GM03348 (cell line): ENCODE results near the gene SNAI3.

ENCODE experiments used
- DNase-seq: peaks from one replicate; pipeline ENCODE4 v3.0.0; 2012; ENCODE audit warnings: low spot score

The SNAI3 gene

DNA sequence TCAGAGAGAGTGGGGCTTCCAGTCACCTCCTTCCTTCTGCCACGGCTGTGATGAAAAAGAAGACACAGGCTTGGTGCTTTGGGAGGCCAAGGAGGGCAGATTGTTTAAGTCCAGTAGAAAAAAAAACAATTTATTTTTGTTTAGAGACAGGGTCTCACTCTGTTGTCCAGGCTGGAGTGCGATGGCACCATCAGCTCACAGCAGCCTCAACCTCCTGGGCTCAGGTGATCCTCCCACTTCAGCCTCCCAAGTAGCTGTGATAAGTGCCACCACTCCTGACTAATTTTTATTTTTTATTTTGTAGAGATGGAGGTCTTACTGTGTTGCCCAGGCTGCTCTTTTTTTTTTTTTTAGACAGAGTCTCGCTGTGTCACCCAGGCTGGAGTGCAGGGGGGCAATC is 20.7 kb downstream of the SNAI3 start:
- DNase-seq, result no peak

GRCh38 chr16:88665148-88665547 is 21.2 kb downstream of the SNAI3 start:
- no peak for DNase-seq

DNA sequence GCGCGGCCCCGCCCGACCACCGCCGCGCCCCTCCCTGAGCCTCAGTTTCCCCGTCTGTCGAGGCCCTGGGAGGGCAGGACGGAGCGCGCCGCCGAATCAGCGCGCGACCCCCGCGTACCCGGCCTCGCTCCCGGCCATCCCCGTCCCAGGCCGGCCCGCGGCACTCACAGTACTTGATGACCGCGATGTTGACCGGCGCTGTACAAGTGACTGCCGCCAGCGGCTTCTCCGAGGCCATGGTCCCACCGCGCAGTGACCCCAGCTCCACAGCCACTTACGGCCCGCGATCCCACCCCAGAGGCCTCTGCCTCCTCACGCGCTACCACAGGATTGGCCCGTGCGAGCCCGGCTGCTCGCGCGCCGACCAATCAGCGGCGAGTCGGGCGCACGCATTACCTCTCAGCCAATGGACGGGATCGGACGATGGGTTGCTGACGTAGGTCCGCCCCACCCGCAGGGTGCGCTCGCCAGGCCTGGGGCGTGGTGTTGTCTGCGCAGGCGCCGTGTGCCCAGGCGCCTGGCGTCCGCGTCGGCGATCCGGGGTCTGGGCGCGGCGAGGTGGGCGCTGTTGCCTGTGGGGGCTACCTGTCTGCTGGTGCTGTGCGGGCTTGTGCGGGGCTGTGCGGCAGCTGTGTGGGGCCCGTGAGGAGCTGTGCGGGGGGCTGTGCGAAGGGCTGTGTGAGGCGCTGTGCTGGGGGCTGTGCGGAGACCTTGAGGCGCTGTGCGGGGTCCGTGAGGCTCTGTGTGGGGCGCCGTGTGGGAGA is 23.3 kb downstream of the SNAI3 start, which contains the start of gene MVD:
TSS of gene MVD (minus strand) at position 249 of the 764 bp plus-strand sequence. CDS start at position 238, 11 bp downstream.
- DNase-seq, result peak; percentile 100

DNA sequence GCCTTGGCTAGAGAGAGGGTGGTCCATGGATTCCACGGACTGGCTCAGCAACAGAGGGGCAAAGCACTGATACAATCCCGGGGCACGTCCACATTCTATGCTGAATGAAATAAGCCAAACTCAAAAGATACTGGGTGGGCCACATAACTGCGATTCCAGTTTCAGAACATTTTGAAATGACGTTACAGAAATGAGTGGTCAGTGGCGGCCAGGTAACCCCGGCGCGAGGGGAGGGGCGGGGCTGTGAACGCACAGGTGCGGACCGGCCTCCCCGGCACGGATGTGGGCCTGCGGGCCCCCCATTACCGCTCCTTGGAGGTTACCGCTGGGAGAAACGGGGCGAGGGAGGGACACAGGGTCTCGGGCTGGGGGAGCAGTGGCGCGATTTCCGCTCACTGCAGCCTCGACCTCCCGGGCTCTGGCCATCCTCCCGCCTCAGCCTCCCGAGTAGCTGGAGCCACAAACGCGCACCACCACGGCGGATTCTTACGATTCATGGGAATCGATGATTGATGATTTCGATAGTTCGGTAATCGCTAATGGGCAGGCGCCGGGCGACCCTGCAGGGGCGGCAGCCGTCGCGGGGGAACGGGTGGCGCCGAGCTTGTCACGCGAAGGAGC is 24.0 kb downstream of the SNAI3 start:
- no peak for DNase-seq

- no peak for DNase-seq
These were observed 24.8 kb downstream of the SNAI3 start for GRCh38 chr16:88661468-88661867.

- DNase-seq, result no peak
These were observed 27.1 kb downstream of the SNAI3 start for GRCh38 chr16:88659160-88659559.

- no peak for DNase-seq
These were observed 27.6 kb downstream of the SNAI3 start for GRCh38 chr16:88658714-88659113.

DNA sequence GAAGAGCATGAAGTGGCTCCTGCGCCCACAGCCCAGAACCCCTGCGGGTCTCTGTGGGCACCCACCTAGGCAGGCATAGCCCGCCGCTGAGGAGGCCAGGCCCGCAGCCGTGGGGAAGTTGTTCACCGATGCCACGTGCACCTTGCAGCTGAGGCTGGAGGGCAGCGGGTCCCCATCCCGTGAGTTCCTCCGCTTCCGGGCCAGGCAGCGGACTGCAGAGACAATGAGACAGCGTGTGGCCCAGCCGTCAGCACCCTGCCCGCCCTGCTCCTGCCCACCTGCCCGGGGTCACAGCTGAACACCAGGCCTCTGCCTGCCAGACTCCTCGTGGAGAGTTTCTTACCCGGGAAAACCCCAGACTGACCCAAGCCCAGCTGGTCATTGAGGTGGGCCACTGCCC is 28.9 kb downstream of the SNAI3 start:
- DNase-seq, result no peak

DNA sequence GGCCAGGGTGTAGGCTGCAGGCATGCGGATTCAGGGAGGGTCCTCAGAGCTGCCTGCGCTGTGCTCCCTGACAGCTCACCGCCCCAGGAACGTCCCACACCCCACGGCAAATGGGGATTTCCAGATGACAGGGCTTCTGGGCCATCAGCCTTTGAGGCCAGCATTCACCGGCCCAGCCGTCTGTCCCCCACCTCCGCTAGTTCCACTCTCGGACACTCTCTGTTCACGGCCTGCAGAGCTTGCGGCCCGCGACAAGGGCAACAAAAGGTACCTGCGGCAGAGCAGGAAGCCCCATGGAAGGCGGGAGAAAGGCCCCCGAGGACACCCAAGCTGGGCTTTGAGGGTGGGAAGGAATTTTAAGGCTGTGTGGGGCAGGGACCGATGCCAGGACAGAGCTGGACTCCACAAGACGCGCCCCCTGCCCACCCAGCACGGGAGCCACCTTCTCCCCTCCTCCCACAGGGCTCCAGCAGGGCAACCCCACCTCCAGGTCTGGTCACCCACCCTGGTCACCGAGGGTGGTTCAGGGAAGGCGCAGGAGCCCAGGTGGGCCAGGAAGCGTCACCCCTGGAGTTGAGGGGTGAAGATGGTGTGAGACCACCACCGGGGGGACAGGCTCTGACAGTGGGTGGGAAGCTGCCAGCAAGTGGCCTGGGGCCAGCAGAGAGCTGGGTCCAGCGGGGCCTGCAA is 29.9 kb downstream of the SNAI3 start:
- DNase-seq, result no peak

- no peak for DNase-seq
These were observed 30.5 kb downstream of the SNAI3 start for GRCh38 chr16:88655733-88656281.

GRCh38 chr16:88655053-88655732 is 31.1 kb downstream of the SNAI3 start:
- DNase-seq, result no peak

- no peak for DNase-seq
These were observed 31.8 kb downstream of the SNAI3 start for GRCh38 chr16:88654363-88655052.

- no peak for DNase-seq
These were observed 32.5 kb downstream of the SNAI3 start for GRCh38 chr16:88653596-88654362.

DNA sequence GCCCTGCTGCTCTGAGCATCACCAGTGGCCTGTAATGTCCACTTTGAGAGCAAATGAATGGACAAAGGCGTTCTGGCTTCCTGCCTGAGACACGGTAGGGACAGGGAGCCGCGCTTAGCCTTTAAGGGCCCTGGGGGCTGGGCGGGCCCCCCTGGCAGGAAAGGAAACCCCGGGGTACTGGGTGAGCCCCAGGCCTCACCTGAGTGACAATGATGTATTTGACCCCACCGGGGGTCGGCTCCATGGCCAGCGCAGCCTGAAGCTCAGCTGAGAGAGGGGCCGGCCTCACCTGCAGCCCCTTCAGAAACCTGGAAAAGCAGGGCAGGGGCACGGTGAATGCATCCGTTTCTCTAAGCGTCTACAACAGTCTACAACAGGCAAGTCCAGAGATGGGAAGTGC is 33.2 kb downstream of the SNAI3 start:
- no peak for DNase-seq

- no peak for DNase-seq
These were observed 33.6 kb downstream of the SNAI3 start for GRCh38 chr16:88652762-88653063.

DNA sequence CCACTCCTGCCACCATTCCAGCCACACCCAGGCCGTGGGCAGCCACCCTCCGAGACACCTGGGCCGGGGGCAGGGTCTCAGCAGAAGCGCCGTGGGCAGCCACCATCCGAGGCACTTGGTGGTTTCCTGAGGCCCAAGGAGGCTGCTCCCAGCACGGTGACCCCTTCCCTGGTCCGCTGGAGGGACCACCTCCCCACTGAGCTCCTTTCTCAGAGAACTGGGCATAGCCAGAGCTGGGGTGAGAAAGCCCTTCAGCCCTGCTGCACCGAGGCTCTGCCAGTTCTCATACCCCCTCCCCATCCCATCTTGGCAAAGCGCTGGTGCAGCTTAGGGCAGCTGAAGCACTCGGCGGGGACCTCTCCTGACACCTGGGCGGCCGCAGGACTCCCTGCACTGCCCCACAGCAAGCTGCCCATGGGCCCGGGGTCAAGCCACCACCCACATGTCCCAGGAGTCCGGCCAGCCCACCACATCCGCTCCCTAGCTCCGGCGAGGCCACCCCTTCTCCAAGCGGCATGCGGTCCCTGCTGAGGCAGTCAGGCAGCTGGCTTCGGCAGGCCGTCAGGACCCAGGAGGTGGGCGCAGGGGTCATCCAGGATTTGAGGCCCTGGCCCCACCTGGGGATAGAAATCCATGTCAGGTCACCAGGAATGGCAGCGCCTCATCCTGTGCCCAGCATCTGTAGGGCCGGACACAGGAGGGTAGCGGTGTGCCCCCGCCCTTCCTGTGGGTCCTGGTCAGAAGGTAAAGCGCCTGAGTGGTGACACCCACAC is 34.1 kb downstream of the SNAI3 start:
- no peak for DNase-seq

DNA sequence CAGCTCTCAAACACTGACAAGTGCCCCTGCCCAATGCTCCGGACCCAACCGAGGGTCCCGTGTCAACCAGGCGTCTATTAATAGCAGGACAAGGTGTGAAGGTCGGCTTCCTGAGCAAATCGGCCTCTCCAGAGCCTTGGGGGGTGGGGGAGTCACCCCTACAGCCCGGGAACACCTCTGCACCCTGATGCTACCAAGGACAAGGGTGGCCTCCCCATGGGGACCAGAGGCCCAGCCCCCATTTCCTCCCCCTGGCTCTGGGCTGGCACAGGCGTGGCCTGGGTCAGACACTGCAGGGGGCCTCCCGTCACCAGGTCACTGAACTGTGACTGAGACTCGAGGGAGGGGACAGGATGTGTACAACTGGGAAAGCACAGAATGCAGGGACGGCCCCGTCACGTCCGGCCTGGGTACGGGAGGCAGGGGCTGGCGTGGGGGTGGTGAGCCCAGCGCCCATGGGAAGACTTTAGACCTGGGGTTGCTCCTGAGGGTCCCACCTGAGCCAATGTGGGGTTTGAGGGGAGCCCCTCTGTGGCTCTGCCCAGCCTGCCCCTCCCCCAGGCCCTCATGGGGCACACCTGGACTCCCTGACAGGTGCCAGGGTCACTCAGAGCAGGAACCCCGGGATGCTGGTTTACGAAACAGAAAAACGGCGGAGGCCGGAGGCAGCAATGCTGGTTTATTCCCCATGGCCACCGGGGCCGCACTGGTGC is 34.9 kb downstream of the SNAI3 start:
- DNase-seq, result no peak

DNA sequence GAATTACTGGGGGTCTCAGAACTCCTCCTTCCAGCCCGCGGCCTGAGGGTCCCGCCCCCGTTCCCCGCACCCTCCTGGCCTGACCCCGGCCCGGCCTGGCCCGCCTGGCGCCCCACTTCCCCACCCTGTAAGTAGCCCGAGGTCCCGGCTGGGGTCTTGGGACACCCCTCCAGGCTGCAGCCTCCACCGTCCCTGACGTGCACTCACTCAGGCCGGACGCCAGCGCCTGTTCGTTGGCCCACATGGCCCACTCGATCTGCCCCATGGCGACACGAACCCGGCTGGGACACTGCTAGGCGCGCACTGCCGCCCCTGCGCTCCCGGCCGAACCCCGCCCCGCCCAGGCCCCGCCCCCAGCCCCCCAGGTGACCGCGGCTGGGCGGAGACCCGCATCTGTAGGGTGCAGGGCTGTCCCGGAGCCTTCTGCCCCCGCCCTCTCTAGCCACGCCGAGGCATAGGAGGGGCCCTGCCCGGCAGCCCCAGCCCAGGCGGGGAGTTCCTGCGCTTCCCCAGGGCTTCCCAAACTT is 35.5 kb downstream of the SNAI3 start, which contains the start of gene CYBA:
TSS of gene CYBA (minus strand) at position 305 of the 527 bp plus-strand sequence. CDS start at position 265, 40 bp downstream.
- peak; percentile 93 for DNase-seq
